NCI-H748 (cell line): ENCODE measurements around the gene COPS9.

Source experiments
- DNase-seq: peaks from one replicate; lab custom pipeline; 2025; ENCODE audit not compliant: unreplicated experiment; lab: John Stamatoyannopoulos, UW

COPS9 gene

GRCh38 chr2:240166761-240167587 is 30.9 kb upstream of the COPS9 start:
- DNase-seq, result no peak

DNA sequence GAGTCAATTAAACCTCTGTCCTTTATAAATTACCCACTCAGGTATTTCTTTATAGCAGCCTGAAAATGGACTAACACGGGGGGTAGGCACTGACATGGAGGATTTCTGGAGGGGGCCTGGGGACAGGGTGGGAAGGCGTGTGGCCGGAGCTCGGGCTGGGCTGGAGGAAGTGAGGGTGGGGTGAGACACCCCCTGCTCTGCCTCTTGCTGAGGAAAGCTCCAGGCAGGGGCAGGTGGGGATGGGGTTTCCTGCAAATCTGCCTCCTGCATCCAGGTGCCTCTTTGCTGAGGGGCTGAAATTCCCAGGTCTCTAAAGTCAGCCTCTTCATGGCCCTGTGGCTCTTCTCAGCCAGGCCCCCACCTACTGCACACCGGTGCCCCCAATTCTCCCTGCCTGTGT is 30.1 kb upstream of the COPS9 start:
- DNase-seq, result no peak

- DNase-seq, result no peak
Observed at GRCh38 chr2:240165661-240166060, 29.6 kb upstream of the COPS9 start.

DNA sequence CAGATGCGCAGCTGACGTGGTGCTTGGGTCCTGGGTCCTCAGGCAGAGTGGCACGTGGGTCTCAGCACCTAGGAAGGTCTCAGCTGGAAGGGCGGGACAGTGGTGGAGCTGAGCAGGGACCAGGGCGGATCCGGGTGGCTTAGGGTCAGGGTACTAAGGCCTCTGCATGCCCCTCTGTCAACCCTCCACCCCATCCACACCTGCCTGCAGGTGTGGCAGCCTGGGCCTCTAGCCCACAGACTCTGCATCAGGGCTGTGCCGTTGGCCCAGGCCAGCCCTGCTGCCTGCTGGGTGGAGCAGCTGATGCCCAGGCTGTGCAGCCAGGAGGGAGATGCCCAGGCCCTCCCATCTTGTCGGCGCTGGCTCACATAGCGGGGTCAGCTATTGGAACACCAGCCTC is 28.9 kb upstream of the COPS9 start:
- DNase-seq, result no peak

DNA sequence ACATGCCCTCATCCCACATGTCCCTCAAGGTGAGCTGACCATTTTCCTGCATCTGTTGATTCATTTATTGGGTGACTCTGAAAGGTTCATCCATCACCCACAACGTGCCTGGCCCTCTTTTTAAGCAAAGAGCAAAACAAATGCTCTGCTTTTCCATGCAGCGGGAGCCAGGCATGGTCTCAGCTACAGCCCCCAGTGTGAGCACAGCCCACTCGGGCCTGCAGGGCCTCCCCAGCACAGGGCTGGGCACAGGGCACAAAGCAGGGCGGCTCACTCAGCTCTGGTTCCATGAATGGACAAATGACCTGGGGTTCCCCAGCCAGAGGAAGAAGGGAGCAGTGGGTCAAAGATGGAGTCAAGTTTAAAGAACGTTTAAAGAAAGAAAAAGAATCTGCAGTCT is 28.5 kb upstream of the COPS9 start:
- DNase-seq, result no peak

DNA sequence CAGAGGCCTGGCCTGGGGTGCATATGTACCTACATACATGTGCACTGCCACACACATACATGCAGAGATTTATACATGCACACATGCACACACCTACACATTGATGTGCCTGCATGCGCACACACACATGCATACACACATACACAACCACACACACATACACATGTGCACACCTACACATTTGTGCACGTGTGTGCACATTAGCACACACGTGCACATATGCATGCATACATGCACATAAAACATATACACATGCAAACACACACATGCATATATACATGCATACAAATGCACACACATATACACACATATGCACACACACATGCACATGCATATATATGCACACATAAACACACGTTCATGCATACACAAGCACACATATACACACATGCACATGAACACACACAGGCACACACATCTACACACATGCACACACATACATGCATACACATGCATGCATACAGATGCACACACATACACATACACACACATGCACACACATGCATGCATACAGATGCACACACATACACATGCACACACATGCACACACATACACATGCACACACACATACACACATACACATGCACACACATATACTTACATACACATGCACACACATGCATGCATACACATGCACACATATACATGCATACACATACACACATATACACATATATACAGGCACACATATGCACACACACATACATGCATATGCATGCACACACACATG is 27.9 kb upstream of the COPS9 start:
- no peak for DNase-seq

- no peak for DNase-seq
Observed at GRCh38 chr2:240162939-240163714, 27.0 kb upstream of the COPS9 start.

DNA sequence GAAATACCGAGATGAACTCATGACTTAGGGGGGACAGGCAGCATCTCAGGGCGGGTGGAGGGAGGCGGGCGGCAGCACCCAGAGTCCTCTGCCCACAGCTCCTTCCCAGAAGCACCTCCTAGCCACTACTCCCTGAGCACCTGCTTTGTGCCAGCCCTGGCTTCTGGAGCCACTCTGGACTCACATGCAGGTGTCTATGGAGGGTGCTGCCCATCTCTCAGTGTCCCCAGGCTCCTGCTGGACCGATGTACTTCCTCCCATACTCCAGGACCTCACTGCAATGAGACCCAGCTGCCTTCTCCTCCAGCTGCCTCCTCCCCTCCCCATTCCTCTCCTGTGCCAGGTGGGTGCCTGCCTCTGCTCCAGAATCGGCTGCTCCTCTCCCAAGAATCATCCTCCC is 26.4 kb upstream of the COPS9 start:
- DNase-seq, result no peak

DNA sequence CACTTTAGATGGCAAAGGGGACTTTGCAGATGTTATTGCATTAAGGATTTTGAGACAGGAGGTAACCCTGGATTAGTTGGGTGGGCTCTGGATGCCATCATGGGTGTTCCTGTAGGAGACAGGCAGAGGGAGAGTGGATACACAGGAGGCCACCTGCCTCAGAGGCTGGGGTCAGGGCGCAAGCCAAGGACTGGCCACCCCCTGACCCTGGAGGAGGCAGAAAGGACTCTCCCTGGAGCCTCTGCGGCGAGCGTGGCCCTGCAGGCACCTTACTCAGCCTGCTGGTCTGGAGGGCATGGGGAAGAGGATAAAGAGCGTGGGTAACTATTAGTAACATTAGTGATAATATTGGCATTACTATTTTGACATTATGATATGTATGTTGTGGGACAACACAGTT is 25.9 kb upstream of the COPS9 start:
- DNase-seq, result no peak

- DNase-seq, result no peak
Observed at GRCh38 chr2:240161087-240161750, 25.1 kb upstream of the COPS9 start.

DNA sequence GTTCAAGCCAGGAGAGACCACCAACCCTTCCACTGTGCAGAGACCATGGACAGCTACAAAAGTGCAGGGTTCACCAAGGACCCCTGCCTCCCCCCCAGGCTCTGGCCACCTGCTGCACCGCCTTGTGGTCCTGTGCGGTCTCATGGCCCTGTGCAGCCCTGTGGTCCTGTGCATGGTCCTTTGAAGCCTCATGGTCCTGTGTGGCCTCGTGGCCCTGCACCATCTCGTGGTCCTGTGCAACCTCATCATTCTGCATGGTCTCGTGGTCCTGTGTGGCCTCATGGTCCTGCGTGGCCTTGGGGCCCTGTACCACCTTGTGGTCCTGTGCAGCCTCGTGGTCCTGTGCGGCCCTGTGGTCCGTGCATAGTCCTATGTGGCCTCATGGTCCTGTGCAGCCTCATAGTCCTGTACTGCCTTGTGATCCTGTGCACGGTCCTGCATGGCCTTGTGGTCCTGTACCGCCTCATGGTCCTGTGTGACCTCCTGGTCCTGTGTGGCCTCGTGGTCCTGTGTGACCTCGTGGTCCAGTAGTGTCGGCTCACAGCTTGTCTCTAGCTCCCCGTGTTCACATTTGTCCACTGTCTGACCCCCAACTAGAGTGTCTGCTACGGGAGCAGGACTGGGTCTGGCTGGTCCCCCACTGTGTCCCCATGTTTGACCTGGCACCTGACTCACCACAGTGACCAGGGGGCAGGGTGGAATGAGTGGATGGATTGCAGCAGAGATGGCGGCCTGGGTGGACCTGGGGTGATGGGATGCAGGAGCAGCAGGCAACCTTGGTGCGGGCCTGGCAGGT is 24.4 kb upstream of the COPS9 start:
- DNase-seq, result no peak

GRCh38 chr2:240159251-240159839 is 23.2 kb upstream of the COPS9 start:
- DNase-seq, result no peak

- no peak for DNase-seq
Observed at GRCh38 chr2:240157147-240157470, 21.0 kb upstream of the COPS9 start.

DNA sequence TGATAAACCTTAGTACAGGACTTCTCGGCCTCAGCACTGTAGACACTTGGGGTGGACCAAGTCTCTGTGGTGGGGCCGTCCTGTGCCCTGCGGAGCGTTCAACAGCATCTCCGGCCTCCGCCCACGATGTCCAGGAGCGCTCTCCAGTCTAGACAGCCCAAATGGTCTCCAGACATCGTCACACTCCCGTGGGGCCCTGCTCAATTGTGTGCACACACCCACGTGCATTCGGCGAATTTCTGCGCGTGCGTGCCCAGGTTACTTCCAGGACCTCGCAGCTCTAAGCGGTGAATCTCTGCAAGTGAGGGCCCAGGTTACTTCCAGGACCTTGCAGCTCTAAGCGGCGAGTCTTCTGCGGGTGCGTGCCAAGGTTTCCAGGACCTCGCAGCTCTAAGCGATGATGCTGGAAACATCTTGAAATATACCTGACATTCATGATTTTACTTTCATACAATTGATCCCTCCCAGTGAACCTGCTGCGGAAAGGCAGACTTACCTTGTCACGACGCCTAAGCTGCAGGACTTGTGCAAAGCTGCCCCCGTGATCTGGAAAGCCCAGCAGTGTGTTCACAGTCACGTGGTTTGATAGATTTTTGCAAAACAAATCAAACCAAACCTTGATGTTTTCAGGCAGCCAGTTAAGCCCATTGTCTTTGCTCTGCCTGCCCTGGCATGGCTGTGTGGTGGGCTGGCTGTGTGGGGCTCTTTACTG is 20.5 kb upstream of the COPS9 start:
- DNase-seq, result no peak

GRCh38 chr2:240155745-240156390 is 19.8 kb upstream of the COPS9 start:
- no peak for DNase-seq

DNA sequence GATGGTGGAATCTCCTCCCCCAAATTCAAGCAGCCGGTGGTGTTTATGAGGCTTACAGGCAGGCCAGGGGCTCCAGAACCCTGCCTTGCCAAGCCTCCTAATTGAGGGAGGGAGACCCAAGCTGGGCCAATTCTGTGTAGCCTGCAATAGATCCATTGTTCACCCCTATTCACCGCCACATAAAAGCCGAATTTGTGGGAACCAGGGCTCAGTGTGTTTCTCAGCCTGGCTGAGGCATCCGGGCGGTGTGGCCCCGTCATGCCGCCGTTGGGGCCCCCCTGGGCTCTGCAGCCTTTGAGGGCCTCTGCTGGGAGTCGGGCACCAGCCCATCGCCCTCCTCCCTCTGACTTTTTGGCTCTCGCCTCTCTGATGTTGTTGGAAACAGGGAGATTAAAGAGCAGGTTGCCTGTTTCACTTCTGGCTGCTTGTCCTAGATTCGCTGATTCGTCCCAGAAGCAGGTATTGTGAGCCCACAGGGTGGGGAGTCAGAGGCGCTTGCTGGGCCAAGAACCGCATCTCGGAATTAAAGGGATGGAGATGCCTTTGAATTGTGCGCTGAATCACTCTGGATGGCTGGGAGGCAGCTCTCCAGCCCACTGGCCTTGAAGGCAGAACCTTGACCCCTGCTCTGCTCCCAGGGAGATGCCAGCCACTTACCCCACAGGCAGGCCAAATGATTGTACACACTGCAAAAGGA is 19.1 kb upstream of the COPS9 start:
- no peak for DNase-seq

DNA sequence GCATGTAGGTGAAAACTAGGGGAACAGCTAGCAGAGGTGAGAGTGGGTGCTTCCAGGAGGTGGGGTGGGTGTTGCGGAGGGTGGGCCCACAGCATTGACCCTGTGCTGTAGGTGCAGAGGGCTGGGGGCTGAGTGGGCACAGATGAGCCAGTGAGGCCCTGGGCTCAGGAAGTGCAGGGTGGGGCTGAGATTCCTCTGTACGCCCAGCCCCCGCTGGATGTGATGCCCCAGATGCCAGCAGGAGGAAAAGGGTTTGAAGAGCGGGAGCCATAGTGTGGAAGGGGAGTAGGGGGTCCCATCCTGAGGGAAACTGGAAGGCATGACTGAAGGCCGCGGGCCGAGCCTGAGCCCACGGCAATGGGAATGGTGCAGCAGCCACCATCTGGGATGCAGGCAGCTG is 18.5 kb upstream of the COPS9 start:
- DNase-seq, result no peak

DNA sequence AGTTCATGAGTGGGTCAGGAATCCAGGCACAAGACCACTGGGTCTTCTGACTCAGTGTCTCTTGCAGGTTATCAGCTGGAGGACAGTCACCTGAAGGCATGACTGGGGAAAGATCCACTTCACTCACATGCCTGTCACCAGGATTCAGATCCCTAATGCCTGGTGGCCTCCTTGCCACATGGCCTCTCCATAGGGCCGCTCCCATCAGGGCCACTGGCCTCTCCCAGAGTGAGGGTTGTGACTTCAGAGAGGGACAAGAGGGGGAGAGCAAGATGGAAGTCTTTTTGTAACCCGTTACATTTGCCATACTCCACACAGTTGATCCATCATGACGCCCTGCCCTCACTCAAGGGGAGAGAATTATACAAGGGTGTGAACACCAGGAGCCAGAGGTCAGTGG is 17.3 kb upstream of the COPS9 start:
- DNase-seq, result no peak
